Esophagus muscularis mucosa (tissue), 4 donors: Measurements from ENCODE around the gene CPS1. TPM values are rescaled to one million over a fixed set of nuclear protein-coding genes. Genes with fewer than 3 reads are reported as not detected.

ENCODE experiments used
- DNase-seq: peaks from one replicate; pipeline ENCODE4 v3.0.0-alpha.2; 2017; ENCODE audit errors: extremely low spot score
- H3K27ac ChIP-seq, 4 donors: fragments of 200-600 bp; sonication (generic); replicated peaks in 1 of 4; 1 replicate in 3 of 4; 2 replicates in 1 of 4; pipeline ENCODE4 v1.5.1; 2016 to 2019; ENCODE audit warnings: mild to moderate bottlenecking in 1 of 4
- H3K27me3 ChIP-seq, 4 donors: fragments of 200-600 bp; sonication (generic); one replicate each; pipeline versions ENCODE4 v1.5.1 to v1.6.0; 2016 to 2019
- H3K36me3 ChIP-seq, 4 donors: fragments of 200-600 bp; sonication (generic); one replicate each; pipeline ENCODE4 v1.5.1; 2016 to 2019
- H3K4me1 ChIP-seq, 4 donors: fragments of 200-600 bp; sonication (generic); one replicate each; pipeline ENCODE4 v1.5.1; 2016 to 2019
- H3K4me3 ChIP-seq, 4 donors: fragments of 200-600 bp; sonication (generic); 1 replicate in 2 of 4; 2 replicates in 2 of 4; pipeline ENCODE4 v1.5.1; 2016 to 2019; ENCODE audit warnings: mild to moderate bottlenecking in 4 of 4, moderate library complexity in 1 of 4
- H3K9me3 ChIP-seq, 4 donors: fragments of 200-600 bp; sonication (generic); 1 replicate in 3 of 4; 2 replicates in 1 of 4; pipeline ENCODE4 v1.5.1; 2016 to 2019
- CTCF ChIP-seq, 3 experiments: fragments of 200-600 bp in 2 of 3; fragments of 450-650 bp in 1 of 3; sonication (generic) in 2 of 3; IDR thresholded peaks; one replicate each; pipeline ENCODE4 v1.5.1; 2017 to 2019; ENCODE audit warnings: antibody characterized with exemption in 3 of 3, mild to moderate bottlenecking in 2 of 3, moderate library complexity in 1 of 3
- EP300 ChIP-seq: sonication (generic); formaldehyde crosslinking; IDR thresholded peaks from one replicate; pipeline ENCODE4 v1.6.1; 2017; ENCODE audit warnings: antibody characterized with exemption
- POLR2A ChIP-seq: fragments of 450-650 bp; IDR thresholded peaks from one replicate; pipeline ENCODE4 v1.6.1; 2017; ENCODE audit warnings: antibody characterized with exemption, moderate library complexity, mild to moderate bottlenecking, low read depth
- POLR2AphosphoS5 ChIP-seq, 2 donors: sonication (generic); formaldehyde crosslinking; IDR thresholded peaks; one replicate each; pipeline ENCODE4 v1.6.1; 2017; ENCODE audit warnings: antibody characterized with exemption in 2 of 2
- WGBS: methylation state at CpG from one replicate; pipeline ENCODE4 v1.1.5; 2018; 5-methylcytosine and 5-hydroxymethylcytosine counted together
- intact Hi-C: fragments of 100-400 bp; cut with DNase I; formaldehyde crosslinking; loops from one replicate; pipeline ENCODE4 v1.15.1; 2023
- total RNA-seq, 4 donors: library from RNA; depleted of rRNA; stranded (reverse); fragments of >200 nt; gene quantifications; one replicate each; pipeline versions ENCODE4 v1.1.0 to v1.2.1, GENCODE V29; 2016

The CPS1 gene
- total RNA-seq, 4 donors from 2014 or later = 1.0 to 2.4 (median 1.6) TPM

- Histone ChIP-seq H3K36me3 (no peaks in the 10 kb centered on the region), H3K4me3 (no peak overlapping the region), H3K27ac (no peak overlapping the region), H3K27me3 (no peaks in the 10 kb centered on the region), H3K4me1 (no peaks in the 10 kb centered on the region), H3K9me3 (no peaks in the 10 kb centered on the region)
- TF ChIP-seq POLR2AphosphoS5 (IDR thresholded peaks at IDR 0.05) (no peak), POLR2A (no peak), EP300 (no peak), CTCF (IDR thresholded peaks at IDR 0.05) (no peak)
- intact Hi-C loops = no loop called here
- DNase-seq = no peak
- 92% methylated on average over 4 of the region's 4 CpGs for WGBS
Observed at GRCh38 chr2:210523650-210524289, 32.6 kb upstream of the CPS1 start.

GRCh38 chr2:210524533-210524932 is 31.9 kb upstream of the CPS1 start:
- Histone ChIP-seq H3K27ac (no peak overlapping the region), H3K36me3 (no peaks in the 10 kb centered on the region), H3K27me3 (no peaks in the 10 kb centered on the region), H3K9me3 (no peaks in the 10 kb centered on the region), H3K4me1 (no peaks in the 10 kb centered on the region), H3K4me3 (no peak overlapping the region)
- DNase-seq = no peak
- intact Hi-C loops = no loop called here
- TF ChIP-seq POLR2AphosphoS5 (IDR thresholded peaks at IDR 0.05) (no peak), POLR2A (no peak), EP300 (no peak), CTCF (IDR thresholded peaks at IDR 0.05) (no peak)

- Histone ChIP-seq H3K4me3 (no peak overlapping the region), H3K36me3 (no peaks in the 10 kb centered on the region), H3K4me1 (no peaks in the 10 kb centered on the region), H3K27me3 (no peaks in the 10 kb centered on the region), H3K27ac (no peak overlapping the region), H3K9me3 (no peaks in the 10 kb centered on the region)
- no peak for TF ChIP-seq POLR2AphosphoS5 (IDR thresholded peaks at IDR 0.05)
- no peak for TF ChIP-seq POLR2A
- TF ChIP-seq EP300 = no peak
- no peak for TF ChIP-seq CTCF (IDR thresholded peaks at IDR 0.05)
- no peak for DNase-seq
- intact Hi-C loops = no loop called here
Observed at GRCh38 chr2:210527286-210527685, 29.1 kb upstream of the CPS1 start.

GRCh38 chr2:210528716-210529115 is 27.7 kb upstream of the CPS1 start:
- intact Hi-C loops = no loop called here
- Histone ChIP-seq H3K27me3 (no peaks in the 10 kb centered on the region), H3K9me3 (no peaks in the 10 kb centered on the region), H3K4me3 (no peak overlapping the region), H3K36me3 (no peaks in the 10 kb centered on the region), H3K4me1 (no peaks in the 10 kb centered on the region), H3K27ac (no peak overlapping the region)
- TF ChIP-seq CTCF (IDR thresholded peaks at IDR 0.05) = no peak
- no peak for TF ChIP-seq POLR2AphosphoS5 (IDR thresholded peaks at IDR 0.05)
- no peak for TF ChIP-seq EP300
- TF ChIP-seq POLR2A = no peak
- DNase-seq = no peak
- WGBS = 75% methylated on average over 4 of the region's 4 CpGs

- H3K27me3 ChIP-seq = no peaks in the 10 kb centered on the region
- H3K27ac ChIP-seq = no peak overlapping the region
- no peaks in the 10 kb centered on the region for H3K9me3 ChIP-seq
- H3K36me3 ChIP-seq = no peaks in the 10 kb centered on the region
- H3K4me3 ChIP-seq = no peak overlapping the region
- no peak for DNase-seq
- TF ChIP-seq POLR2AphosphoS5 (IDR thresholded peaks at IDR 0.05) = no peak
- TF ChIP-seq POLR2A = no peak
- TF ChIP-seq EP300 = no peak
- no peak for TF ChIP-seq CTCF (IDR thresholded peaks at IDR 0.05)
- no peaks in the 10 kb centered on the region for H3K4me1 ChIP-seq
- 81% methylated on average over 5 of the region's 5 CpGs for WGBS
- intact Hi-C loops = no loop called here
Observed at GRCh38 chr2:210531050-210531449, 25.3 kb upstream of the CPS1 start.
